Muscle of arm (tissue), 14 donors: ENCODE results near the gene TAF11L13. TPM values are rescaled to one million over a fixed set of nuclear protein-coding genes. Genes with fewer than 3 reads are reported as not detected.
"Not testable (repeated sequence)": the region's sequence is repeated elsewhere in the genome, so short reads cannot be mapped to it uniquely, and the experiment has no call there.

Experiments used
- DNase-seq: peaks from one replicate; pipeline ENCODE4 v3.0.0-alpha.2; 2013
- long read RNA-seq, 11 donors: transcript quantifications; one replicate each; lab custom pipeline, GENCODE V29; 2026
- polyA plus RNA-seq, 12 donors: library from polyadenylated mRNA; unstranded; fragments of 120-200 nt; gene quantifications; one replicate each; pipeline ENCODE4 v1.2.1, GENCODE V29; 2013; ENCODE audit not compliant: insufficient read length in 12 of 12

TAF11L13 gene
- polyA plus RNA-seq: not detected
- long read RNA-seq, donor 1: 0 reads
- long read RNA-seq, donor 2: 0 reads
- long read RNA-seq, donor 3: 0 reads
- long read RNA-seq, donor 4: 0 reads
- long read RNA-seq, donor 5: 0 reads
- long read RNA-seq, donor 6: 0 reads
- long read RNA-seq, donor 7: 0 reads
- long read RNA-seq, donor 8: 0 reads
- long read RNA-seq, donor 9: 0 reads
- long read RNA-seq, donor 10: 0 reads
- long read RNA-seq, donor 11: 0 reads

GRCh38 chr5:17631788-17632187, at the start of gene TAF11L13:
Gene TAF11L13 (plus strand): TSS chr5:17632088.
- not testable (repeated sequence) for DNase-seq

- not testable (repeated sequence) for DNase-seq
Measured at GRCh38 chr5:17585658-17586057, 46.2 kb upstream of the TAF11L13 start, which contains the start of gene TAF11L7. Gene TAF11L7 (minus strand): TSS chr5:17585758.

- not testable (repeated sequence) for DNase-seq
Measured at GRCh38 chr5:17590860-17591259, 41.0 kb upstream of the TAF11L13 start, which contains the start of gene TAF11L8. Gene TAF11L8 (minus strand): TSS chr5:17590960.

- not testable (repeated sequence) for DNase-seq
Measured at GRCh38 chr5:17594255-17594654, 37.6 kb upstream of the TAF11L13 start, which contains the start of gene TAF11L9. Gene TAF11L9 (minus strand): TSS chr5:17594394.

- DNase-seq: not testable (repeated sequence)
Measured at GRCh38 chr5:17597728-17598127, 34.2 kb upstream of the TAF11L13 start, which contains the start of gene TAF11L10. Gene TAF11L10 (minus strand): TSS chr5:17597828.

GRCh38 chr5:17603880-17604279, 28.0 kb upstream of the TAF11L13 start, which contains the start of gene TAF11L11:
Gene TAF11L11 (plus strand): TSS chr5:17604183.
- DNase-seq: not testable (repeated sequence)

GRCh38 chr5:17604951-17605350, 26.9 kb upstream of the TAF11L13 start:
- no peak for DNase-seq

- DNase-seq: not testable (repeated sequence)
Measured at GRCh38 chr5:17607461-17607860, 24.4 kb upstream of the TAF11L13 start.

GRCh38 chr5:17610092-17610491, 21.8 kb upstream of the TAF11L13 start, which contains the start of gene TAF11L12:
Gene TAF11L12 (plus strand): TSS chr5:17610392.
- DNase-seq: not testable (repeated sequence)

GRCh38 chr5:17614872-17615605, 16.8 kb upstream of the TAF11L13 start:
- no peak for DNase-seq

GRCh38 chr5:17619354-17619753, 12.5 kb upstream of the TAF11L13 start:
- no peak for DNase-seq

GRCh38 chr5:17620627-17621026, 11.3 kb upstream of the TAF11L13 start:
- DNase-seq: no peak

GRCh38 chr5:17625686-17626085, 6.2 kb upstream of the TAF11L13 start:
- DNase-seq: no peak

- DNase-seq: no peak
Measured at GRCh38 chr5:17634160-17634559, 2.3 kb downstream of the TAF11L13 start, which contains the start of gene TAF11L14. Gene TAF11L14 (plus strand): TSS chr5:17634460.

GRCh38 chr5:17649232-17649631, 17.3 kb downstream of the TAF11L13 start:
- DNase-seq: not testable (repeated sequence)

- not testable (repeated sequence) for DNase-seq
Measured at GRCh38 chr5:17655201-17655759, 23.4 kb downstream of the TAF11L13 start.

- DNase-seq: peak; percentile 15
Measured at GRCh38 chr5:17655921-17656320, 24.0 kb downstream of the TAF11L13 start.

GRCh38 chr5:17663182-17663581, 31.3 kb downstream of the TAF11L13 start:
- DNase-seq: no peak

GRCh38 chr5:17665836-17666235, 33.9 kb downstream of the TAF11L13 start:
- no peak for DNase-seq

- no peak for DNase-seq
Measured at GRCh38 chr5:17666726-17667235, 34.9 kb downstream of the TAF11L13 start.

- DNase-seq: no peak
Measured at GRCh38 chr5:17670353-17670752, 38.5 kb downstream of the TAF11L13 start.

- DNase-seq: no peak
Measured at GRCh38 chr5:17678751-17679324, 47.0 kb downstream of the TAF11L13 start.
